CD4-positive, alpha-beta T cell treated with Interleukin-15 for 1 hour (primary cell): ENCODE measurements around the gene CIDEB.
A peak's percentile ranks its signal among the peaks of the same experiment; 100 is the strongest.

Experiments used
- DNase-seq: peaks from one replicate; pipeline ENCODE4 v3.0.0-alpha.2; 2020

Gene CIDEB

GRCh38 chr14:24311837-24312615, 4.2 kb upstream of the CIDEB start:
- DNase-seq, result no peak

GRCh38 chr14:24310646-24311604, 3.1 kb upstream of the CIDEB start, which contains the start of gene LTB4R:
TSS of gene LTB4R (plus strand) at chr14:24311502. CDS start at chr14:24315652, 4,150 bp downstream.
- peak; percentile 77 for DNase-seq

GRCh38 chr14:24310265-24310645, 2.5 kb upstream of the CIDEB start:
- DNase-seq, result no peak

GRCh38 chr14:24309538-24310264, 1.9 kb upstream of the CIDEB start, which contains the start of gene LTB4R2:
TSS of gene LTB4R2 (plus strand) at chr14:24310140. CDS start at chr14:24310665, 525 bp downstream.
- no peak for DNase-seq

GRCh38 chr14:24308342-24309124, 756 bp upstream of the CIDEB start:
- no peak for DNase-seq

GRCh38 chr14:24307156-24307574, 612 bp downstream of the CIDEB start:
- DNase-seq, result no peak

GRCh38 chr14:24304019-24304387, 3.8 kb downstream of the CIDEB start:
- DNase-seq, result no peak

GRCh38 chr14:24300326-24300980, 7.3 kb downstream of the CIDEB start:
- no peak for DNase-seq

- peak; percentile 87 for DNase-seq
Measured at GRCh38 chr14:24299255-24300191, 8.3 kb downstream of the CIDEB start, which contains the start of the genes DHRS1 and NOP9. TSS of gene DHRS1 (minus strand) at chr14:24299780. CDS start at chr14:24299106, 674 bp downstream. TSS of gene NOP9 (plus strand) at chr14:24299850. CDS start at chr14:24299955, 105 bp downstream.

- no peak for DNase-seq
Measured at GRCh38 chr14:24298892-24299254, 8.9 kb downstream of the CIDEB start.

- DNase-seq, result no peak
Measured at GRCh38 chr14:24297190-24297964, 10.4 kb downstream of the CIDEB start.

GRCh38 chr14:24296341-24297157, 11.2 kb downstream of the CIDEB start:
- peak; percentile 80 for DNase-seq

- DNase-seq, result no peak
Measured at GRCh38 chr14:24293525-24293924, 14.3 kb downstream of the CIDEB start.

- DNase-seq, result no peak
Measured at GRCh38 chr14:24292118-24292807, 15.5 kb downstream of the CIDEB start.

- no peak for DNase-seq
Measured at GRCh38 chr14:24291446-24292117, 16.2 kb downstream of the CIDEB start.

- DNase-seq, result no peak
Measured at GRCh38 chr14:24290746-24291145, 17.0 kb downstream of the CIDEB start.

- DNase-seq, result no peak
Measured at GRCh38 chr14:24289649-24290280, 18.0 kb downstream of the CIDEB start.
